IPS-20b (cell line): ENCODE measurements around the gene MYADML2.
"Not testable (repeated sequence)": the region's sequence is repeated elsewhere in the genome, so short reads cannot be mapped to it uniquely, and the experiment has no call there.

Source experiments
- H3K27ac ChIP-seq: one replicate; pipeline ENCODE4 v1.5.1; 2013; ENCODE audit warnings: low read length
- H3K27me3 ChIP-seq: 2 replicates; pipeline ENCODE4 v1.6.1; 2013; ENCODE audit warnings: mild to moderate bottlenecking, low read length, inconsistent platforms; ENCODE audit not compliant: insufficient read depth
- H3K36me3 ChIP-seq: 2 replicates; pipeline ENCODE4 v1.6.1; 2013; ENCODE audit warnings: low read depth, mild to moderate bottlenecking, inconsistent platforms, low read length, moderate library complexity; ENCODE audit not compliant: insufficient read depth
- H3K4me1 ChIP-seq: 2 replicates; pipeline ENCODE4 v1.6.1; 2013; ENCODE audit warnings: mild to moderate bottlenecking, control low read depth, inconsistent platforms, low read length, moderate library complexity; ENCODE audit not compliant: insufficient read depth
- H3K4me3 ChIP-seq: 2 replicates; pipeline ENCODE4 v1.5.1; 2013; ENCODE audit warnings: mild to moderate bottlenecking, low read length, inconsistent platforms
- H3K9ac ChIP-seq: 2 replicates; pipeline ENCODE4 v1.6.1; 2013; ENCODE audit warnings: low read depth, mild to moderate bottlenecking, inconsistent platforms, low read length, moderate library complexity
- H3K9me3 ChIP-seq: 2 replicates; pipeline ENCODE4 v1.6.1; 2013; ENCODE audit warnings: mild to moderate bottlenecking, low read depth, low read length, inconsistent platforms; ENCODE audit not compliant: insufficient read depth

The MYADML2 gene

GRCh38 chr17:81953443-81953842, 6.4 kb upstream of the MYADML2 start:
- H3K36me3 ChIP-seq, H3K27ac ChIP-seq, H3K9me3 ChIP-seq, H3K4me3 ChIP-seq, H3K9ac ChIP-seq, H3K4me1 ChIP-seq: not testable (repeated sequence)
- H3K27me3 ChIP-seq = peaks cover 22% of the 10 kb centered on the region

GRCh38 chr17:81952792-81953228, 5.8 kb upstream of the MYADML2 start:
- Histone ChIP-seq H3K9ac (no peak overlapping the region), H3K9me3 (no peaks in the 10 kb centered on the region), H3K27ac (no peak overlapping the region), H3K4me1 (no peaks in the 10 kb centered on the region), H3K27me3 (peaks cover 15% of the 10 kb centered on the region), H3K36me3 (no peaks in the 10 kb centered on the region), H3K4me3 (no peak overlapping the region)

GRCh38 chr17:81951785-81952684, 5.0 kb upstream of the MYADML2 start:
- H3K9ac ChIP-seq = no peak overlapping the region
- H3K36me3 ChIP-seq = no peaks in the 10 kb centered on the region
- no peak overlapping the region for H3K27ac ChIP-seq
- H3K4me3 ChIP-seq = no peak overlapping the region
- H3K4me1 ChIP-seq = no peaks in the 10 kb centered on the region
- H3K9me3 ChIP-seq = no peaks in the 10 kb centered on the region
- H3K27me3 ChIP-seq = peaks cover 8% of the 10 kb centered on the region

- H3K4me1 ChIP-seq = no peaks in the 10 kb centered on the region
- no peaks in the 10 kb centered on the region for H3K9me3 ChIP-seq
- H3K27me3 ChIP-seq = no peaks in the 10 kb centered on the region
- no peaks in the 10 kb centered on the region for H3K36me3 ChIP-seq
- H3K27ac ChIP-seq = no peak overlapping the region
- no peak overlapping the region for H3K4me3 ChIP-seq
- no peak overlapping the region for H3K9ac ChIP-seq
These were observed 3.5 kb upstream of the MYADML2 start for GRCh38 chr17:81950501-81950900.

GRCh38 chr17:81948635-81949378, 1.8 kb upstream of the MYADML2 start:
- Histone ChIP-seq H3K27ac (no peak overlapping the region), H3K9ac (no peak overlapping the region), H3K9me3 (no peaks in the 10 kb centered on the region), H3K36me3 (no peaks in the 10 kb centered on the region), H3K4me1 (no peaks in the 10 kb centered on the region; the same call in 1 of the 2 replicates), H3K27me3 (peaks cover 9% of the 10 kb centered on the region; the same call in 1 of the 2 replicates), H3K4me3 (no peak overlapping the region)

GRCh38 chr17:81944858-81945257, 2.2 kb downstream of the MYADML2 start:
- no peaks in the 10 kb centered on the region for H3K36me3 ChIP-seq
- no peak overlapping the region for H3K27ac ChIP-seq
- H3K4me3 ChIP-seq = no peak overlapping the region
- peaks cover 24% of the 10 kb centered on the region for H3K27me3 ChIP-seq
- H3K9me3 ChIP-seq = no peaks in the 10 kb centered on the region
- H3K9ac ChIP-seq = no peak overlapping the region
- no peaks in the 10 kb centered on the region; the same call in 1 of the 2 replicates for H3K4me1 ChIP-seq

GRCh38 chr17:81942167-81942553, 4.9 kb downstream of the MYADML2 start:
- H3K4me3 ChIP-seq = peak overlapping the region; percentile 25; the same call in 1 of the 2 replicates
- H3K36me3 ChIP-seq = no peaks in the 10 kb centered on the region
- no peak overlapping the region for H3K9ac ChIP-seq
- peaks cover 28% of the 10 kb centered on the region for H3K27me3 ChIP-seq
- no peak overlapping the region for H3K27ac ChIP-seq
- H3K9me3 ChIP-seq = no peaks in the 10 kb centered on the region
- no peaks in the 10 kb centered on the region; the same call in 1 of the 2 replicates for H3K4me1 ChIP-seq

- no peak overlapping the region for H3K9ac ChIP-seq
- H3K4me1 ChIP-seq = no peaks in the 10 kb centered on the region; the same call in 1 of the 2 replicates
- no peaks in the 10 kb centered on the region for H3K36me3 ChIP-seq
- H3K9me3 ChIP-seq = no peaks in the 10 kb centered on the region
- peak overlapping the region; percentile 25; the same call in 1 of the 2 replicates for H3K4me3 ChIP-seq
- peaks cover 28% of the 10 kb centered on the region for H3K27me3 ChIP-seq
- H3K27ac ChIP-seq = no peak overlapping the region
These were observed 5.4 kb downstream of the MYADML2 start for GRCh38 chr17:81941484-81942166.

- H3K27me3 ChIP-seq = peaks cover 28% of the 10 kb centered on the region
- H3K36me3 ChIP-seq = no peaks in the 10 kb centered on the region
- no peak overlapping the region for H3K27ac ChIP-seq
- H3K9me3 ChIP-seq = no peaks in the 10 kb centered on the region
- H3K4me3 ChIP-seq = no peak overlapping the region
- H3K9ac ChIP-seq = no peak overlapping the region
- H3K4me1 ChIP-seq = no peaks in the 10 kb centered on the region; the same call in 1 of the 2 replicates
These were observed 6.2 kb downstream of the MYADML2 start for GRCh38 chr17:81940538-81941483.

- no peaks in the 10 kb centered on the region for H3K36me3 ChIP-seq
- H3K4me1 ChIP-seq = no peaks in the 10 kb centered on the region; the same call in 1 of the 2 replicates
- no peak overlapping the region for H3K9ac ChIP-seq
- H3K27ac ChIP-seq = no peak overlapping the region
- H3K27me3 ChIP-seq = peaks cover 28% of the 10 kb centered on the region
- H3K4me3 ChIP-seq = no peak overlapping the region
- H3K9me3 ChIP-seq = no peaks in the 10 kb centered on the region
These were observed 7.1 kb downstream of the MYADML2 start for GRCh38 chr17:81939881-81940385.
